ENCODE results near the gene NRG2.

DNA sequence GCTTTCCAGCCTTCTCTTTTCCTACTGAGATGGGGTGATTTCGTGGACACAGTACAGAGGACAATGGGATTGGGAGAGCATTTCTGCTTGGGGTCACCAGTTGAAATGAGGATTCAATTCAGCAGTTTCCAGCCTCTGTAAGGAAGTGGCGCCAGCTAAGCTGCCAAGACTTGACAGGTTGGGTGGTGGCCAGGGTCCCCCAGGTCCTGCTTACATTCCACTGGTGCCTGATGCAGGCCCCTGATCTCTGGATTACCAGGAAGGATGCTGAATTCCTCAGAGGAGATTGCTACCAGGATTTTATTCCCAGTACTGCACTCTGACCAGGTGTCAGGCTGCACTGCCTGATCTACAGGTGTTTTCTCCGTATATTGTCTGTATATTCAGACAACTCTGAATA lies 127.8 kb downstream of the NRG2 start:
- TF ChIP-seq SMC3 (IDR thresholded peaks at IDR 0.05; ENCODE audit: low read depth, low read length) (no peak), MAZ (IDR thresholded peaks at IDR 0.05; ENCODE audit: borderline replicate concordance, low read depth, low read length) (no peak), RAD21 (IDR thresholded peaks at IDR 0.05; ENCODE audit: low read length) (no peak), CEBPB (IDR thresholded peaks at IDR 0.05; ENCODE audit: low read depth, low read length) (no peak), POLR2A (IDR thresholded peaks at IDR 0.05; ENCODE audit: low read depth, low read length) (no peak), RFX5 (IDR thresholded peaks at IDR 0.05; ENCODE audit: low read depth, low read length) (no peak), USF2 (IDR thresholded peaks at IDR 0.05; ENCODE audit: low read depth, low read length) (no peak)
- TF ChIP-seq, protein P1, sequence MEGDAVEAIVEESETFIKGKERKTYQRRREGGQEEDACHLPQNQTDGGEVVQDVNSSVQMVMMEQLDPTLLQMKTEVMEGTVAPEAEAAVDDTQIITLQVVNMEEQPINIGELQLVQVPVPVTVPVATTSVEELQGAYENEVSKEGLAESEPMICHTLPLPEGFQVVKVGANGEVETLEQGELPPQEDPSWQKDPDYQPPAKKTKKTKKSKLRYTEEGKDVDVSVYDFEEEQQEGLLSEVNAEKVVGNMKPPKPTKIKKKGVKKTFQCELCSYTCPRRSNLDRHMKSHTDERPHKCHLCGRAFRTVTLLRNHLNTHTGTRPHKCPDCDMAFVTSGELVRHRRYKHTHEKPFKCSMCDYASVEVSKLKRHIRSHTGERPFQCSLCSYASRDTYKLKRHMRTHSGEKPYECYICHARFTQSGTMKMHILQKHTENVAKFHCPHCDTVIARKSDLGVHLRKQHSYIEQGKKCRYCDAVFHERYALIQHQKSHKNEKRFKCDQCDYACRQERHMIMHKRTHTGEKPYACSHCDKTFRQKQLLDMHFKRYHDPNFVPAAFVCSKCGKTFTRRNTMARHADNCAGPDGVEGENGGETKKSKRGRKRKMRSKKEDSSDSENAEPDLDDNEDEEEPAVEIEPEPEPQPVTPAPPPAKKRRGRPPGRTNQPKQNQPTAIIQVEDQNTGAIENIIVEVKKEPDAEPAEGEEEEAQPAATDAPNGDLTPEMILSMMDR (conservative IDR thresholded peaks at IDR 0.05; ENCODE audit: low read depth, low read length): no peak

Data from IMR-90 (cell line).